Upper lobe of right lung (tissue), 1 donor: ENCODE measurements around the gene TMEM63B. TPM values are rescaled to one million over a fixed set of nuclear protein-coding genes. Genes with fewer than 3 reads are reported as not detected.
A peak's percentile ranks its signal among the peaks of the same experiment; 100 is the strongest.

ENCODE experiments used
- ATAC-seq: fragments of 200-7000 bp; cut with Tn5 transposase; one replicate; pipeline ENCODE4 v1.9.1; 2020; ENCODE audit warnings: mild to moderate bottlenecking, moderate library complexity
- DNase-seq: peaks from one replicate; pipeline ENCODE4 v3.0.0-alpha.2; 2020
- H3K27ac ChIP-seq: fragments of 200-600 bp; one replicate; pipeline ENCODE4 v1.8.0; 2022
- H3K27me3 ChIP-seq: fragments of 200-600 bp; one replicate; pipeline ENCODE4 v1.8.0; 2022; ENCODE audit warnings: mild to moderate bottlenecking
- H3K36me3 ChIP-seq: fragments of 200-600 bp; one replicate; pipeline ENCODE4 v1.8.0; 2022
- H3K4me1 ChIP-seq: fragments of 200-600 bp; one replicate; pipeline ENCODE4 v1.8.0; 2022
- H3K4me3 ChIP-seq: fragments of 200-600 bp; one replicate; pipeline ENCODE4 v1.8.0; 2022; ENCODE audit warnings: mild to moderate bottlenecking
- H3K9me3 ChIP-seq: fragments of 200-600 bp; one replicate; pipeline ENCODE4 v1.8.0; 2022
- CTCF ChIP-seq: fragments of 200-600 bp; IDR thresholded peaks from one replicate; pipeline ENCODE4 v1.8.0; 2022; ENCODE audit warnings: antibody characterized with exemption
- intact Hi-C: fragments of 100-400 bp; cut with DNase I; formaldehyde crosslinking; loops from one replicate; pipeline ENCODE4 v1.11.0; 2022
- total RNA-seq: library from RNA; stranded (reverse); fragmentation: NEBNext Ultra II Directional; extraction: Animal tissue kit (Norgen Biotek cat#: 25700); gene quantifications from one replicate; pipeline ENCODE4 v1.2.1, GENCODE V29; 2021
- donor health status: DM: no; HTN: yes; CAD: no; lungs with severe emphysema.

TMEM63B gene
- total RNA-seq, 1 donor from 2014 or later = 119 TPM

- no peak for ATAC-seq
- TF ChIP-seq CTCF = peak; percentile 12
- H3K9me3 ChIP-seq = no peaks in the 10 kb centered on the region
- H3K27ac ChIP-seq = no peak overlapping the region
- H3K4me1 ChIP-seq = peaks cover 25% of the 10 kb centered on the region
- peaks cover 69% of the 10 kb centered on the region for H3K36me3 ChIP-seq
- intact Hi-C loops = no loop called here
- H3K4me3 ChIP-seq = no peak overlapping the region
- no peaks in the 10 kb centered on the region for H3K27me3 ChIP-seq
- DNase-seq = no peak
Measured at GRCh38 chr6:44113414-44113813, 13.9 kb upstream of the TMEM63B start.

- H3K4me3 ChIP-seq = no peak overlapping the region
- no peak for TF ChIP-seq CTCF
- H3K27me3 ChIP-seq = no peaks in the 10 kb centered on the region
- peak overlapping the region; percentile 61 for H3K27ac ChIP-seq
- no peaks in the 10 kb centered on the region for H3K9me3 ChIP-seq
- H3K4me1 ChIP-seq = peaks cover 47% of the 10 kb centered on the region
- intact Hi-C loops = no loop called here
- ATAC-seq (peak; percentile 13), DNase-seq (no peak)
- peaks cover 48% of the 10 kb centered on the region for H3K36me3 ChIP-seq
Measured at GRCh38 chr6:44115866-44116265, 11.5 kb upstream of the TMEM63B start.

GRCh38 chr6:44116641-44117382, 10.5 kb upstream of the TMEM63B start:
- peaks cover 56% of the 10 kb centered on the region for H3K4me1 ChIP-seq
- TF ChIP-seq CTCF = no peak
- ATAC-seq = no peak
- H3K36me3 ChIP-seq = peaks cover 39% of the 10 kb centered on the region
- no peak overlapping the region for H3K4me3 ChIP-seq
- peak overlapping the region; percentile 61 for H3K27ac ChIP-seq
- no peaks in the 10 kb centered on the region for H3K27me3 ChIP-seq
- intact Hi-C loops = no loop called here
- H3K9me3 ChIP-seq = no peaks in the 10 kb centered on the region
- DNase-seq = no peak

- Histone ChIP-seq H3K4me3 (no peak overlapping the region), H3K27ac (peak overlapping the region; percentile 55), H3K36me3 (peaks cover 31% of the 10 kb centered on the region), H3K9me3 (no peaks in the 10 kb centered on the region), H3K4me1 (peaks cover 63% of the 10 kb centered on the region), H3K27me3 (no peaks in the 10 kb centered on the region)
- intact Hi-C loops = no loop called here
- no peak for DNase-seq
- ATAC-seq = peak; percentile 78
- no peak for TF ChIP-seq CTCF
Measured at GRCh38 chr6:44117397-44118128, 9.8 kb upstream of the TMEM63B start.

- peak; percentile 84 for ATAC-seq
- Histone ChIP-seq H3K27ac (peak overlapping the region; percentile 15), H3K27me3 (no peaks in the 10 kb centered on the region), H3K4me1 (peaks cover 75% of the 10 kb centered on the region), H3K36me3 (peaks cover 9% of the 10 kb centered on the region), H3K4me3 (no peak overlapping the region), H3K9me3 (no peaks in the 10 kb centered on the region)
- TF ChIP-seq CTCF = no peak
- DNase-seq = peak; percentile 78
- intact Hi-C loops = no loop called here
Measured at GRCh38 chr6:44119704-44120262, 7.6 kb upstream of the TMEM63B start.
